Tibial nerve (tissue), 4 donors: ENCODE measurements around the gene UBL4B.

Experiments used
- EP300 ChIP-seq, 2 donors: sonication (generic); formaldehyde crosslinking; IDR thresholded peaks; one replicate each; pipeline ENCODE4 v1.6.1; 2017; ENCODE audit warnings: antibody characterized with exemption in 2 of 2, mild to moderate bottlenecking in 1 of 2
- POLR2A ChIP-seq, 2 donors: fragments of 450-650 bp; IDR thresholded peaks; one replicate each; pipeline ENCODE4 v1.6.1; 2017; ENCODE audit warnings: antibody characterized with exemption in 2 of 2, mild to moderate bottlenecking in 2 of 2, moderate library complexity in 2 of 2
- TF ChIP-seq, protein P1 (sequence below), 5 experiments: fragments of 200-600 bp in 3 of 5; fragments of 450-650 bp in 2 of 5; sonication (generic) in 3 of 5; IDR thresholded peaks; one replicate each; pipeline ENCODE4 v1.5.1; 2016 to 2019; ENCODE audit warnings: antibody characterized with exemption in 5 of 5, mild to moderate bottlenecking in 3 of 5, moderate library complexity in 2 of 5

DNA sequence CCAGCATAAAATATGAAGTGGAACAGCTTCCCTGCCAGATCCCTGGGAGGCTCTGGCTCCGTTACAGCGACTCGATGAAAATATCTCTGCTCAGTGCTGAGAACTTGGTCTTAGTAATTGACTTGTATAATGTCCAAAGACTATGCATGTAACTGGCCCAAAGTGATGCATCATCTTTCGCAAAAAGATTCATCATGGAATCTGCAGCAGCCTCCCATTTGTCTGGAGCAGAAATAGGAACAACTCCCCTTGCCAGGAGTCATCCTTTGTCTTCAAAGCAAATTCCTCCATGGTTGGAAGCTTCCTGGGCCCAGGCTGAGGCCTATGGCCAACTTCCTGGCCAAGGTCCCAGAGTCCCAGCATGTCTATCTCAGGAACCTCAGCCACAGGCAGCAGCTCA, 21.2 kb downstream of the UBL4B start:
- TF ChIP-seq, protein P1, sequence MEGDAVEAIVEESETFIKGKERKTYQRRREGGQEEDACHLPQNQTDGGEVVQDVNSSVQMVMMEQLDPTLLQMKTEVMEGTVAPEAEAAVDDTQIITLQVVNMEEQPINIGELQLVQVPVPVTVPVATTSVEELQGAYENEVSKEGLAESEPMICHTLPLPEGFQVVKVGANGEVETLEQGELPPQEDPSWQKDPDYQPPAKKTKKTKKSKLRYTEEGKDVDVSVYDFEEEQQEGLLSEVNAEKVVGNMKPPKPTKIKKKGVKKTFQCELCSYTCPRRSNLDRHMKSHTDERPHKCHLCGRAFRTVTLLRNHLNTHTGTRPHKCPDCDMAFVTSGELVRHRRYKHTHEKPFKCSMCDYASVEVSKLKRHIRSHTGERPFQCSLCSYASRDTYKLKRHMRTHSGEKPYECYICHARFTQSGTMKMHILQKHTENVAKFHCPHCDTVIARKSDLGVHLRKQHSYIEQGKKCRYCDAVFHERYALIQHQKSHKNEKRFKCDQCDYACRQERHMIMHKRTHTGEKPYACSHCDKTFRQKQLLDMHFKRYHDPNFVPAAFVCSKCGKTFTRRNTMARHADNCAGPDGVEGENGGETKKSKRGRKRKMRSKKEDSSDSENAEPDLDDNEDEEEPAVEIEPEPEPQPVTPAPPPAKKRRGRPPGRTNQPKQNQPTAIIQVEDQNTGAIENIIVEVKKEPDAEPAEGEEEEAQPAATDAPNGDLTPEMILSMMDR (IDR thresholded peaks at IDR 0.05) = no peak
- TF ChIP-seq POLR2A (IDR thresholded peaks at IDR 0.05) = no peak
- TF ChIP-seq EP300 (IDR thresholded peaks at IDR 0.05) = no peak
